K562 (cell line): ENCODE data around the gene NCBP2. TPM values are rescaled to one million over a fixed set of nuclear protein-coding genes. Genes with fewer than 3 reads are reported as not detected.

Experiments
- BCL6 ChIP-seq: fragments of 250-450 bp; sonication (Bioruptor Pico); IDR thresholded peaks from 2 replicates; pipeline ENCODE4 v1.4.0; 2020
- DEAF1 ChIP-seq: fragments of 450-650 bp; formaldehyde crosslinking; IDR thresholded peaks from 2 replicates; pipeline ENCODE4 v1.4.0; 2020; ENCODE audit warnings: mild to moderate bottlenecking, moderate library complexity
- DPF2 ChIP-seq: fragments of 450-650 bp; IDR thresholded peaks from 2 replicates; pipeline ENCODE4 v1.6.1; 2016
- E2F3 ChIP-seq: fragments of 250-450 bp; sonication (Bioruptor Pico); IDR thresholded peaks from 2 replicates; pipeline ENCODE4 v1.4.0; 2020; ENCODE audit warnings: mild to moderate bottlenecking
- FOXJ2 ChIP-seq: fragments of 200-800 bp; sonication (Bioruptor generic); IDR thresholded peaks from 2 replicates; pipeline ENCODE4 v1.6.1; 2016; ENCODE audit warnings: missing genetic modification characterization, missing compliant biosample characterization
- FOXK1 ChIP-seq: sonication (generic); formaldehyde crosslinking; IDR thresholded peaks from 2 replicates; pipeline ENCODE4 v1.8.0; 2022; ENCODE audit warnings: missing genetic modification reagents, mild to moderate bottlenecking, borderline replicate concordance
- KDM2B ChIP-seq: fragments of 250-450 bp; sonication (Bioruptor Pico); IDR thresholded peaks from 2 replicates; pipeline ENCODE4 v1.8.0; 2021; ENCODE audit warnings: mild to moderate bottlenecking, moderate library complexity
- MNT ChIP-seq, 2 experiments: fragments of 450-650 bp; conservative IDR thresholded peaks; 2 replicates each; pipeline ENCODE4 v1.6.1; 2017; ENCODE audit warnings: mild to moderate bottlenecking in 2 of 2, moderate library complexity in 2 of 2
- RBM22 ChIP-seq: fragments of 200-400 bp; formaldehyde crosslinking; IDR thresholded peaks from 2 replicates; pipeline ENCODE4 v1.6.1; 2018; ENCODE audit warnings: low read length, low read depth; ENCODE audit not compliant: poor library complexity, severe bottlenecking
- SMAD3 ChIP-seq: fragments of 450-650 bp; formaldehyde crosslinking; conservative IDR thresholded peaks from 2 replicates; pipeline ENCODE4 v1.4.0; 2020; ENCODE audit warnings: mild to moderate bottlenecking
- SMARCC2 ChIP-seq: fragments of 450-650 bp; IDR thresholded peaks from 2 replicates; pipeline ENCODE4 v1.6.1; 2017; ENCODE audit warnings: antibody characterized with exemption, moderate library complexity, mild to moderate bottlenecking, low read depth
- TEAD2 ChIP-seq: fragments of 450-650 bp; IDR thresholded peaks from 2 replicates; pipeline ENCODE4 v1.6.1; 2016; ENCODE audit warnings: missing genetic modification characterization, control low read depth, missing compliant biosample characterization
- TFAP4 ChIP-seq: sonication (generic); formaldehyde crosslinking; IDR thresholded peaks from 2 replicates; pipeline ENCODE4 v1.8.0; 2022; ENCODE audit warnings: missing genetic modification reagents, mild to moderate bottlenecking, moderate library complexity, borderline replicate concordance
- ZBTB34 ChIP-seq: fragments of 250-450 bp; sonication (Bioruptor Pico); IDR thresholded peaks from 2 replicates; pipeline ENCODE4 v1.8.0; 2021; ENCODE audit warnings: mild to moderate bottlenecking, moderate library complexity
- ZNF140 ChIP-seq: fragments of 250-450 bp; sonication (Bioruptor Pico); IDR thresholded peaks from 2 replicates; pipeline ENCODE4 v1.8.0; 2021; ENCODE audit warnings: moderate library complexity, mild to moderate bottlenecking, inconsistent platforms
- ZNF239 ChIP-seq: fragments of 250-450 bp; sonication (Bioruptor Pico); IDR thresholded peaks from 2 replicates; pipeline ENCODE4 v1.4.0; 2020; ENCODE audit warnings: mild to moderate bottlenecking
- ZNF384 ChIP-seq: IDR thresholded peaks from 2 replicates; pipeline ENCODE4 v1.6.1; 2012; ENCODE audit warnings: low read depth, low read length, improper control_type of control experiment
- ZNF507 ChIP-seq: conservative IDR thresholded peaks from 2 replicates; pipeline ENCODE4 v1.6.1; 2017; ENCODE audit warnings: missing genetic modification characterization, missing compliant biosample characterization
- ZNF561 ChIP-seq: fragments of 450-650 bp; formaldehyde crosslinking; conservative IDR thresholded peaks from 2 replicates; pipeline ENCODE4 v1.4.0; 2020; ENCODE audit warnings: mild to moderate bottlenecking, moderate library complexity
- ZNF639 ChIP-seq, 2 experiments: fragments of 200-800 bp in 1 of 2; sonication (Bioruptor generic) in 1 of 2; sonication (generic) in 1 of 2; formaldehyde crosslinking in 1 of 2; IDR thresholded peaks in 1 of 2; conservative IDR thresholded peaks in 1 of 2; 2 replicates each; pipeline versions ENCODE4 v1.5.0 to v1.6.1; 2016 to 2020; ENCODE audit warnings: missing compliant biosample characterization in 1 of 2, missing genetic modification characterization in 1 of 2, missing genetic modification reagents in 1 of 2
- polyA plus RNA-seq, 8 experiments: library from polyadenylated mRNA; depleted of rRNA in 4 of 8; stranded (reverse) in 5 of 8; unstranded in 3 of 8; fragments of >200 nt; fragmentation: Nextera tagmentation in 2 of 8; fragmentation: Illumina TruSeq in 1 of 8; extraction: Ambion mirVana in 2 of 8; extraction: Trizol in 1 of 8; gene quantifications; 2 replicates each; pipeline versions ENCODE4 v1.2.1 to v1.2.3, GENCODE V29; 2011 to 2014; ENCODE audit warnings: inconsistent platforms in 1 of 8, missing spikeins in 1 of 8
- total RNA-seq, 7 experiments: library from RNA; depleted of rRNA in 6 of 7; stranded (reverse); fragments of >200 nt in 6 of 7; fragmentation: Illumina TruSeq in 2 of 7; extraction: Trizol in 2 of 7; gene quantifications; 2 replicates each; pipeline versions ENCODE4 v1.2.1 to v1.2.3, GENCODE V29; 2011 to 2021; ENCODE audit warnings: low replicate concordance in 1 of 7

NCBP2 gene
- total and polyA plus RNA-seq, 9 of the 15 experiments (the other 6 are each of a cell fraction or from before 2014, with no cell fraction given), result 56.4 to 102 (median 82.3) TPM

GRCh38 chr3:196969134-196969659, 26.9 kb upstream of the NCBP2 start (continued):
- TF ChIP-seq ZNF140, result no peak
- TF ChIP-seq DEAF1 (CRISPR knock-in tag), result 0 out of 2 replicates have a peak, but pooled peaks have one; percentile 7
- TF ChIP-seq TEAD2 (tag), result 0 out of 2 replicates have a peak, but pooled peaks have one; percentile 17
- TF ChIP-seq RBM22, result peak; percentile 32
- TF ChIP-seq FOXJ2, result no peak
- TF ChIP-seq FOXK1 (CRISPR knock-in tag), result no peak
- no peak for TF ChIP-seq SMARCC2
- TF ChIP-seq MNT (conservative IDR thresholded peaks at IDR 0.05), result peak; percentile 20 to 50; a peak in 1 of 4 replicates
- no peak for TF ChIP-seq ZBTB34 (CRISPR knock-in tag)
- 0 out of 2 replicates have a peak, but pooled peaks have one; percentile 79 for TF ChIP-seq SMAD3 (CRISPR knock-in tag)
- peak; percentile 90 for TF ChIP-seq E2F3 (CRISPR knock-in tag)
- TF ChIP-seq ZNF507 (tag), result no peak
- TF ChIP-seq ZNF239 (CRISPR knock-in tag), result peak; percentile 68
- TF ChIP-seq DPF2, result no peak
- peak in 1 of 2 experiments; percentile 86; a peak in 2 of 4 replicates for TF ChIP-seq ZNF639 (CRISPR knock-in tag; conservative IDR thresholded peaks at IDR 0.05 in 1 of 2, IDR thresholded peaks at IDR 0.05 in 1 of 2)
- TF ChIP-seq TFAP4 (CRISPR knock-in tag), result peak; percentile 53; the same call in 1 of the 2 replicates
- peak; percentile 77; the same call in 1 of the 2 replicates for TF ChIP-seq ZNF561
- TF ChIP-seq ZNF384, result no peak
- TF ChIP-seq BCL6 (CRISPR knock-in tag), result peak; percentile 46; the same call in 1 of the 2 replicates
- TF ChIP-seq KDM2B (CRISPR knock-in tag), result peak; percentile 91
